ENCODE results near the gene NMU. TPM values are rescaled to one million over a fixed set of nuclear protein-coding genes. Genes with fewer than 3 reads are reported as not detected.

NMU gene
- total and polyA plus RNA-seq, 9 of the 15 experiments (the other 6 are each of a cell fraction or from before 2014, with no cell fraction given) = 73.8 to 846 (median 599) TPM

DNA sequence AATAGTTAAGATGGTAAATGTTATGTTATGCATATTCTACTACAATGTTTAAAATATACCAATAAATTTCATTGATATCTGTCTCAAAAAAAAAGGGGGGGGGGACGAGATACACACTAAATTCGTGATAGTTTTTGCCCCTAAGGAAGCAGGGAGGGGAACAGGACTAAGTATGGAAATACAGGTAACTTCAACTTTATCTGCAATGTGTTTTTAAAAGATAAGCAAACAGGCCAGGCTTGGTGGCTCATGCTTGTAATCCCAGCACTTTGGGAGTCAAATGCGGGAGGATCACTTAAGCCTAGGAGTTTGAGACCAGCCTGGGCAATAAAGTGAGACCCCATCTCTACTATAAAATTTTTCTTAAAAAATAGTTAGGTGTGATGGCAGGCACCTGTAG, 76.0 kb downstream of the NMU start (continued):
- TF ChIP-seq RBM25 (IDR thresholded peaks at IDR 0.05; ENCODE audit: low read depth, low read length, severe bottlenecking) (peak; percentile 10), KAT2B (IDR thresholded peaks at IDR 0.05; ENCODE audit: low read depth, low read length) (no peak), SIX5 (IDR thresholded peaks at IDR 0.05; ENCODE audit: borderline replicate concordance in 1 of 2, insufficient read depth in 1 of 2, low read depth in 1 of 2, low read length in 2 of 2) (no peak), SMAD4 (CRISPR knock-in tag; conservative IDR thresholded peaks at IDR 0.05) (0 out of 2 replicates have a peak, but pooled peaks have one; percentile 12), ZNF77 (CRISPR knock-in tag; IDR thresholded peaks at IDR 0.05) (no peak), OTX1 (CRISPR knock-in tag; IDR thresholded peaks at IDR 0.05) (no peak), CBFA2T2 (conservative IDR thresholded peaks at IDR 0.05) (peak; percentile 49), ARID1B (IDR thresholded peaks at IDR 0.05) (peak; percentile 92), TCF3 (CRISPR knock-in tag; IDR thresholded peaks at IDR 0.05) (peak; percentile 83), ZNF263 (CRISPR knock-in tag; IDR thresholded peaks at IDR 0.05; ENCODE audit: borderline replicate concordance) (no peak), NFE2 (IDR thresholded peaks at IDR 0.05; ENCODE audit: low read depth) (no peak), MAFG (tag; conservative IDR thresholded peaks at IDR 0.05) (no peak), MTA2 (IDR thresholded peaks at IDR 0.05; ENCODE audit: low read depth) (peak; percentile 67), CBX8 (IDR thresholded peaks at IDR 0.05; ENCODE audit: borderline replicate concordance, extremely low read depth, low read depth, low read length, poor library complexity, severe bottlenecking) (no peak), CXXC5 (CRISPR knock-in tag; IDR thresholded peaks at IDR 0.05) (peak; percentile 26; the same call in 1 of the 2 replicates), TEAD4 (IDR thresholded peaks at IDR 0.05; ENCODE audit: low read length) (peak; percentile 67), TEAD4 (CRISPR knock-in tag; IDR thresholded peaks at IDR 0.05; ENCODE audit: borderline replicate concordance) (no peak), FIP1L1 (IDR thresholded peaks at IDR 0.05; ENCODE audit: low read depth, low read length, poor library complexity, severe bottlenecking) (no peak), ZEB2 (IDR thresholded peaks at IDR 0.05) (peak; percentile 88), SRF (CRISPR knock-in tag; IDR thresholded peaks at IDR 0.05) (peak in 1 of 2 experiments; percentile 47; a peak in 1 of 4 replicates), CBX3 (IDR thresholded peaks at IDR 0.05; ENCODE audit: borderline replicate concordance in 1 of 2, low read length in 2 of 2) (0 out of 3 replicates have a peak, but pooled peaks of 1 of the 2 experiments have one; percentile 12), ZNF561 (CRISPR knock-in tag; conservative IDR thresholded peaks at IDR 0.05) (no peak), ZNF57 (CRISPR knock-in tag; IDR thresholded peaks at IDR 0.05) (no peak), SPI1 (IDR thresholded peaks at IDR 0.05; ENCODE audit: borderline replicate concordance, low read depth, low read length) (no peak), SRSF1 (IDR thresholded peaks at IDR 0.05; ENCODE audit: low read depth, low read length) (no peak), ADNP (tag; IDR thresholded peaks at IDR 0.05) (peak; percentile 87; the same call in 1 of the 2 replicates)
- TF ChIP-seq, protein P1, sequence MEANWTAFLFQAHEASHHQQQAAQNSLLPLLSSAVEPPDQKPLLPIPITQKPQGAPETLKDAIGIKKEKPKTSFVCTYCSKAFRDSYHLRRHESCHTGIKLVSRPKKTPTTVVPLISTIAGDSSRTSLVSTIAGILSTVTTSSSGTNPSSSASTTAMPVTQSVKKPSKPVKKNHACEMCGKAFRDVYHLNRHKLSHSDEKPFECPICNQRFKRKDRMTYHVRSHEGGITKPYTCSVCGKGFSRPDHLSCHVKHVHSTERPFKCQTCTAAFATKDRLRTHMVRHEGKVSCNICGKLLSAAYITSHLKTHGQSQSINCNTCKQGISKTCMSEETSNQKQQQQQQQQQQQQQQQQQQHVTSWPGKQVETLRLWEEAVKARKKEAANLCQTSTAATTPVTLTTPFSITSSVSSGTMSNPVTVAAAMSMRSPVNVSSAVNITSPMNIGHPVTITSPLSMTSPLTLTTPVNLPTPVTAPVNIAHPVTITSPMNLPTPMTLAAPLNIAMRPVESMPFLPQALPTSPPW (CRISPR knock-in tag; IDR thresholded peaks at IDR 0.05) = peak; percentile 62
- TF ChIP-seq, protein P2, sequence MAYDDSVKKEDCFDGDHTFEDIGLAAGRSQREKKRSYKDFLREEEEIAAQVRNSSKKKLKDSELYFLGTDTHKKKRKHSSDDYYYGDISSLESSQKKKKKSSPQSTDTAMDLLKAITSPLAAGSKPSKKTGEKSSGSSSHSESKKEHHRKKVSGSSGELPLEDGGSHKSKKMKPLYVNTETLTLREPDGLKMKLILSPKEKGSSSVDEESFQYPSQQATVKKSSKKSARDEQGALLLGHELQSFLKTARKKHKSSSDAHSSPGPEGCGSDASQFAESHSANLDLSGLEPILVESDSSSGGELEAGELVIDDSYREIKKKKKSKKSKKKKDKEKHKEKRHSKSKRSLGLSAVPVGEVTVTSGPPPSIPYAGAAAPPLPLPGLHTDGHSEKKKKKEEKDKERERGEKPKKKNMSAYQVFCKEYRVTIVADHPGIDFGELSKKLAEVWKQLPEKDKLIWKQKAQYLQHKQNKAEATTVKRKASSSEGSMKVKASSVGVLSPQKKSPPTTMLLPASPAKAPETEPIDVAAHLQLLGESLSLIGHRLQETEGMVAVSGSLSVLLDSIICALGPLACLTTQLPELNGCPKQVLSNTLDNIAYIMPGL (CRISPR knock-in tag; IDR thresholded peaks at IDR 0.05) = no peak

Measured in K562 (cell line).